ENCODE data around the gene VAC14.

- no peak for TF ChIP-seq EZH2phosphoT487 (IDR thresholded peaks at IDR 0.05; ENCODE audit: insufficient read depth, low read depth)
- TF ChIP-seq EZH2 (IDR thresholded peaks at IDR 0.05; ENCODE audit: insufficient read depth, poor library complexity, severe bottlenecking): no peak
Measured at GRCh38 chr16:70801611-70802010, 653 bp upstream of the VAC14 start.

Data from GM23248 (cell line).